GM18505 (cell line): ENCODE measurements around the gene ALAD.

ENCODE experiments used
- ATAC-seq: cut with Tn5 transposase; IDR thresholded peaks from one replicate; pipeline ENCODE4 v1.9.1; 2021; ENCODE audit not compliant: unreplicated experiment
- POLR2A ChIP-seq: IDR thresholded peaks from 4 replicates; pipeline ENCODE4 v1.6.1; 2011; ENCODE audit warnings: borderline replicate concordance; ENCODE audit not compliant: insufficient read depth, insufficient read length; ENCODE audit errors: extremely low read depth

Gene ALAD

GRCh38 chr9:113359385-113359784 lies 41.7 kb downstream of the ALAD start:
- no peak for ATAC-seq
- TF ChIP-seq POLR2A: no peak

- no peak for ATAC-seq
- TF ChIP-seq POLR2A: no peak
These were observed 44.3 kb downstream of the ALAD start for GRCh38 chr9:113356686-113357292.

GRCh38 chr9:113355040-113355596 lies 46.0 kb downstream of the ALAD start:
- ATAC-seq: no peak
- TF ChIP-seq POLR2A: no peak

GRCh38 chr9:113352411-113352810 lies 48.7 kb downstream of the ALAD start:
- TF ChIP-seq POLR2A: no peak
- ATAC-seq: no peak

GRCh38 chr9:113352006-113352405 lies 49.1 kb downstream of the ALAD start:
- no peak for TF ChIP-seq POLR2A
- ATAC-seq: no peak

GRCh38 chr9:113350937-113351336 lies 50.1 kb downstream of the ALAD start:
- no peak for TF ChIP-seq POLR2A
- ATAC-seq: peak; percentile 41

- no peak for ATAC-seq
- peak; percentile 2 for TF ChIP-seq POLR2A
These were observed 50.9 kb downstream of the ALAD start for GRCh38 chr9:113350107-113350661.

GRCh38 chr9:113349445-113350094 lies 51.5 kb downstream of the ALAD start, which contains the start of gene BSPRY:
Gene BSPRY, plus strand, starts transcription at chr9:113349541. Its CDS starts 39 bp downstream, at chr9:113349580.
- peak; percentile 36 for ATAC-seq
- TF ChIP-seq POLR2A: no peak

GRCh38 chr9:113349066-113349444 lies 52.0 kb downstream of the ALAD start:
- ATAC-seq: no peak
- no peak for TF ChIP-seq POLR2A

- no peak for ATAC-seq
- TF ChIP-seq POLR2A: no peak
These were observed 52.6 kb downstream of the ALAD start for GRCh38 chr9:113348437-113348836.

GRCh38 chr9:113345671-113346070 lies 55.4 kb downstream of the ALAD start:
- no peak for ATAC-seq
- no peak for TF ChIP-seq POLR2A

GRCh38 chr9:113345190-113345589 lies 55.9 kb downstream of the ALAD start:
- ATAC-seq: no peak
- no peak for TF ChIP-seq POLR2A

GRCh38 chr9:113343732-113344231 lies 57.3 kb downstream of the ALAD start:
- ATAC-seq: no peak
- TF ChIP-seq POLR2A: no peak

GRCh38 chr9:113341712-113342410 lies 59.2 kb downstream of the ALAD start:
- ATAC-seq: no peak
- TF ChIP-seq POLR2A: no peak

- peak; percentile 73 for TF ChIP-seq POLR2A
- peak; percentile 96 for ATAC-seq
These were observed 60.9 kb downstream of the ALAD start, which contains the start of gene WDR31 for GRCh38 chr9:113340011-113340699. Gene WDR31, minus strand, starts transcription at chr9:113340275. Its CDS starts 8,253 bp downstream, at chr9:113332022.
